ENCODE data around the gene IFFO2.
A peak's percentile ranks its signal among the peaks of the same experiment; 100 is the strongest.

Gene IFFO2

DNA sequence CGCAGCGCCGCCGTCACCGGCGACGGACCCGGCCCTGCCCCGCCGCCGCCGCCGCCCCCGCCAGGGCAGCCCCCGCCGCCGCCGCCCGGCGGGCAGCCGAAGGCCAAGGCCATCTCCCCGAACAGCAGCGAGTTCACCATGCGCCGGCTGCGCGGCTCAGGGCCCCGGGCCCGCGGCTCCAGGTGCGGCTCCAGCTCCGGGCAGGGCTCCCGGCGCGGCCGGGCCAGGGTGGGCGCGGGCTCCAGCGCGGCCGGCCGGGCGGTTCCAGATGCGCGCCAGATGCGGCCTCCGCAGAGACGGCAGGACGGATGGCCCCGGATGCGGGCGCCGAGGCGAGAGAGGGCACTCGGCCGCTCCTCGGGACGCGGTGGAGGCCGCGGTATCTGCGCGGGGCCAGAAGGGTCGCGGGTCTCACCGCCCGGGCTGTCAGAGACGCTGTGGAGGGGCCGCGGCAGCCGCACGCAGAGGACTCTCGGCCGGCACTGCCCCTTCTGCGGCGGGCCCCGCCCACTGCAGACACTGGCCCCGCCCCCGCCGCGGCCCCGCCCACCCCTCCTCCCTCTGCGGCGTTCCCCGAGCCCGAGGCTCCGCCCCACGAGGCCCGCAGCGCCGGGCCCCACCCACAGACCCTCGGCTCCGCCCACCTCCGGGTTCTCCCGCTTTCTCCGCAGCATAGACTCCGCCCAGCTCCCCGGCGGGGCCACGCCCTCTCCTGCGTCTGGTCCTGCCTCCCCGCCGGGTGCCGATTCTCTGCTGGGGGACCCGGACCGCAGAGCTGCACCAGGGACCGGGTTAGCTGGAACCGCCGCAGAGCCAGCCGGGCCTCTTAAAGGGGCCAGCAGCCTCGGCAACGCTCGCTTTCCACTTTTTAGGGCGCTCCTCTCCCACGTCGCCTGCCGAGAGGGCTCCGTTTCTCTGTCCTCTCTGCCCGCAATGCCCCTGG, at the start of gene IFFO2:
IFFO2 (minus strand) TSS at position 484 of the 943 bp plus-strand sequence; CDS start at position 140, 344 bp downstream.
- peaks cover 57% of the 10 kb centered on the region for H3K27me3 ChIP-seq (ENCODE audit: insufficient read depth, low read length)
- H3K9me3 ChIP-seq (ENCODE audit: insufficient read depth, low read depth, low read length) = no peaks in the 10 kb centered on the region
- H3K4me1 ChIP-seq (ENCODE audit: insufficient read depth, low read length) = no peaks in the 10 kb centered on the region
- H3K9ac ChIP-seq (ENCODE audit: low read depth, low read length) = peak within 1 kb of the TSS; percentile 63; the same call in 1 of the 2 replicates
- H3K4me3 ChIP-seq (ENCODE audit: low read length) = peak within 1 kb of the TSS; percentile 78; the same call in 1 of the 2 replicates
- no peak within 1 kb of the TSS for H3K27ac ChIP-seq (ENCODE audit: low read length)
- H3K36me3 ChIP-seq (ENCODE audit: insufficient read depth, low read depth, low read length) = no peaks in the 10 kb centered on the region

DNA sequence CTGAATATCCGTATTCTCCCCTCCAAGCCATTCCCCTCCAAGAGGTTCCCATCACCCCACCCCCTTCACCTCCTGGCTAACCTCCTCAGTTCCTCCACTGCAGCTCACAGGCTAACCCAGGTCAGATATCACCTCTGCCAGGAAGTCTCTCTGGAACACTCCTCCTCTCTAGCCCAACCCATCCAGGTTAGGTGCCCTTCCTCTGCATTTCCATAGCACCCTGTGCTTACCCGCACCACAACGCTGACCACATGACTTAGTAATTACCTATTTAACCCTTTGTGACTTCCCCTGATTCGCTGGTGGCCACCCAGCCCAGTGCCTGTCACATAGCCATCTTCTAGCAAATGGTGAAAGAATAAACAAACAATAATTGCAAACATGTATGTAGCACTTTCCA, 49.5 kb upstream of the IFFO2 start:
- Histone ChIP-seq H3K27ac (ENCODE audit: low read length) (no peak overlapping the region), H3K9me3 (ENCODE audit: insufficient read depth, low read depth, low read length) (peaks cover 5% of the 10 kb centered on the region; the same call in 1 of the 2 replicates), H3K4me1 (ENCODE audit: insufficient read depth, low read length) (peaks cover 5% of the 10 kb centered on the region; the same call in 1 of the 2 replicates), H3K36me3 (ENCODE audit: insufficient read depth, low read depth, low read length) (no peaks in the 10 kb centered on the region), H3K4me3 (ENCODE audit: low read length) (peak overlapping the region; percentile 33; the same call in 1 of the 2 replicates), H3K9ac (ENCODE audit: low read depth, low read length) (no peak overlapping the region), H3K27me3 (ENCODE audit: insufficient read depth, low read length) (no peaks in the 10 kb centered on the region)

DNA sequence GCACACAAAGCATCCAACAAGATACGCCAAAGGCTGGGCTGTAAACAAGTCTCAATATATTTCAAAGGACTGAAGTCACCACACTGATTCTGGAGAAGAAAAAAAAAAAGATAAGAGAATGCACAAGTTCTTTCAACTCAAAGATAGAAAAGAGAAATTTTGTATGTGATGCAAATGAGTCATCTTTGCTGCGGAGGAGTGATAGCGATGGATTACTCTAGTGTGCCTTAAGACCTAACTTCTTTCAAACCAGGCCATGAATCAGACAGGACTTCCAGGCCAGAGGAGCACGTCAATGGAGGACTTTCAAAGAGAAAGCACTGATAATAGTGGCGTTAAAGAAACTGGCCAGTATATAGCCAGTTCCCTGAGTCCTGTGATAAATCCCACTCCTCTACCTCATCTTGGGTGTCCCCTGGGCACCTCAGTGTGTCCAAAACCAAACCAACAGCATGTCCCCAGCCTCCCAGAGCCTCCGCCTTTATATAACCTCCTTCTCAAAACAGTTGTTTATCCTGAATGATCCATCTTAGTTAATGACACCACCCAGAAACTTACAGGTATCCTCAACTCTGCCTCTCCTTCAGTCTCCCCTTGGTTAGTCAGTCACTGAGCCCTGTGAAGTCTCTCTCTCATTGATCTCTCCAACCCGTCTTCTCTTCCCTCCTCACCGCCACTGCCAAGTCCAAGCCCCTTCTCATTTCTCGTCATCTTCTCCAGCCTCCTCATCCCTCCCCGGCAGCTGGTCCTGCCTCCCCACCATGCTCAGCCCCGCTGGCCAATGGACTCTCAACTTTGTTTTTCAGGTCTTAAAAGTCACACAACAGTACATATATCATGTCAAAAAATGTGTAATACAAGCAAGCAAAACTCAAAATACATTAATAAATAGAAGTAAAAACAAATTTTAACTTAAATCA, 47.2 kb upstream of the IFFO2 start:
- H3K4me1 ChIP-seq (ENCODE audit: insufficient read depth, low read length) = no peaks in the 10 kb centered on the region
- no peaks in the 10 kb centered on the region for H3K27me3 ChIP-seq (ENCODE audit: insufficient read depth, low read length)
- no peak overlapping the region for H3K27ac ChIP-seq (ENCODE audit: low read length)
- H3K36me3 ChIP-seq (ENCODE audit: insufficient read depth, low read depth, low read length) = no peaks in the 10 kb centered on the region
- H3K4me3 ChIP-seq (ENCODE audit: low read length) = no peak overlapping the region
- H3K9me3 ChIP-seq (ENCODE audit: insufficient read depth, low read depth, low read length) = peaks cover 8% of the 10 kb centered on the region; the same call in 1 of the 2 replicates
- no peak overlapping the region for H3K9ac ChIP-seq (ENCODE audit: low read depth, low read length)

DNA sequence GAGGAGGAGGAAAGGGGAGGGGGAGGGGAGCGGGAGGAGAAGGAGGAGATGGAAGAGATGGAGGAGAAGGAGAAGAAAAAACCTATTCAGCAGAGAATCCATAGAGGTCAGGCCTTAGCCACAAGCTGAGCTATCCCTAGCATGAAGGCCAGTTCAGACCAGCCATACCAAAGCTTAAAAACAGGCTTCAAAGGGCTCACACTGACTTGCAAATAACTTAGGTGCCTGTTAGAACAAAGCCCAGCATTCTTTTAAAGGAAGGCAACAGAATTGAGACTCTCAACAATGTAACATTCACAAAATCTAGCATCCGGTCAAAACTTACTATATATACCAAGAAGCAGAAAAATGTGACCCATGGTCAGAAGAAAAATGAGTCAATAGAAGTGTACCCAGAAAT, 43.6 kb upstream of the IFFO2 start:
- no peak overlapping the region for H3K4me3 ChIP-seq (ENCODE audit: low read length)
- no peaks in the 10 kb centered on the region for H3K36me3 ChIP-seq (ENCODE audit: insufficient read depth, low read depth, low read length)
- no peak overlapping the region for H3K9ac ChIP-seq (ENCODE audit: low read depth, low read length)
- H3K4me1 ChIP-seq (ENCODE audit: insufficient read depth, low read length) = no peaks in the 10 kb centered on the region
- H3K9me3 ChIP-seq (ENCODE audit: insufficient read depth, low read depth, low read length) = peaks cover 8% of the 10 kb centered on the region; the same call in 1 of the 2 replicates
- no peaks in the 10 kb centered on the region for H3K27me3 ChIP-seq (ENCODE audit: insufficient read depth, low read length)
- no peak overlapping the region for H3K27ac ChIP-seq (ENCODE audit: low read length)

DNA sequence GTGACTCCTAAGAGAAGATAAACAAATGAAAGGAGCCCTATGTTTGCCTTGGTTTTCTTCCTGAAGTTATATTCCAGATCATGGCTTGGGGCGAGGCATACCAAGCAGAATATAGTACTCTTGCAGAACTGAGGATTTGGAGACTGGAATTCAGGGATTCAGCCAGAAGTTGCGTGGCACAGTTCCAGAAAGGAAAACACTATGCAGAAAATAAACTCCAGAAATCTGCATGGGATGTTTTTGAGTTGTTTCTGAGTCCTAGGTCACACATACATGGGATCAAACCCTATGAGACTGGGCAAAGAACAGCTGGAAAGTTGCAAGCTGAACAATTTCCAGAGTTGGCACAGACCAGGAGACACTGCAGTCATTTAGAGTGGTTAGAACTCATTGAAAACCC, 42.9 kb upstream of the IFFO2 start:
- H3K4me1 ChIP-seq (ENCODE audit: insufficient read depth, low read length) = no peaks in the 10 kb centered on the region
- H3K9ac ChIP-seq (ENCODE audit: low read depth, low read length) = no peak overlapping the region
- no peaks in the 10 kb centered on the region for H3K36me3 ChIP-seq (ENCODE audit: insufficient read depth, low read depth, low read length)
- H3K9me3 ChIP-seq (ENCODE audit: insufficient read depth, low read depth, low read length) = peaks cover 8% of the 10 kb centered on the region; the same call in 1 of the 2 replicates
- no peak overlapping the region for H3K4me3 ChIP-seq (ENCODE audit: low read length)
- no peaks in the 10 kb centered on the region for H3K27me3 ChIP-seq (ENCODE audit: insufficient read depth, low read length)
- H3K27ac ChIP-seq (ENCODE audit: low read length) = no peak overlapping the region

DNA sequence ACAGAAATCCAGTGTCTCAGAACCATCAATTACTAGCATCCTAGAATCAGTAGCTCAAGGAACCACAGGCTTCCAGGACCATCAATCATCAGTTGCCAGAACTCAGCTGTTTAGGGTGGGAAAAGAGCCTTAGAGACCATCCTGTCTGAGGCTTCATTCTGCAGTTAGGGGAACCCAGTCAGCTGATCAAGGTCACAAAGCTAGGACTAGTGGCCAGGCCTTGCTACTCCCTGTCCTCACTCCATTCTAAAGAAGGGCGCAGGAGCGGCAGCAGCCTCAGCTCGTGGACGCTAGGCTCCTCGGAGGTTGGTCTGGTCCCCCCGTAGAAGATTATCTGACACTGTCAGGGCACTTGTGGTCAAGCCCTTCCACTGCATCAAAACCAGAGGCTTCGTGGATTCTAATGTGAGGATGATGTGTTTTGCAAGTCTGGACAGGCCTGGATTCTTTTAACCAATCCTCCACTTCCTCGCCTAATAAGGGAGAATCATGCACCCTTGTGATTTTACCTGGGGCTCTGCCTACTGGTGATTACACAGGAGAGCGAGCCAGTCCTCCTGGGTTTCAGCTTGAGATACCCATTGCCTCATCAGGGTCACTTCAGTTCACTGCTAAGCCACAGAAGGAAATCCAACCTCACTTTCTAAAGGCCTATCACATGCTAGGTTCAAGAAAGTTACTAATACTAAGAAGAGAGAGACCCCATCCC, 41.7 kb upstream of the IFFO2 start:
- Histone ChIP-seq H3K9ac (ENCODE audit: low read depth, low read length) (no peak overlapping the region), H3K36me3 (ENCODE audit: insufficient read depth, low read depth, low read length) (no peaks in the 10 kb centered on the region), H3K4me3 (ENCODE audit: low read length) (no peak overlapping the region), H3K27ac (ENCODE audit: low read length) (no peak overlapping the region), H3K4me1 (ENCODE audit: insufficient read depth, low read length) (no peaks in the 10 kb centered on the region), H3K27me3 (ENCODE audit: insufficient read depth, low read length) (no peaks in the 10 kb centered on the region), H3K9me3 (ENCODE audit: insufficient read depth, low read depth, low read length) (peaks cover 8% of the 10 kb centered on the region; the same call in 1 of the 2 replicates)

DNA sequence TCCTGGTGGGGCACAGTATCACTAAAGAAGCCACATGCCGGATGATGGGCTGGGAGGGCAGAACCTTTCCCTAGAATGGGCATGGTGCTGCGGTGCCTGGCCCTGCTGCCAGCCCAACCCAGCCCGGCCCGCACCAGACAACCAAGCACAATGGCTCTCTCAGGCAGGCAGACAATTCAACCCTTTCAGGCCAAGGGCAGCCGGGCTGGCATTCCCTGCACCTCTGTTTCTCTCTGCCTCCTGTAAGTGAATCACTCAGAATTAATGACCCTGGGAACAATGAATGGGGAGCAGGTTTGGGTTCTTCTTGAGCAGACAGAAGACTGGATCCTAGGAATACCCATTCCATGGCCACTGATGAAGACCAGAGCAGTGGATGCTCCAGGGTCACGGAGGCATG, 41.0 kb upstream of the IFFO2 start:
- no peak overlapping the region for H3K4me3 ChIP-seq (ENCODE audit: low read length)
- no peaks in the 10 kb centered on the region for H3K27me3 ChIP-seq (ENCODE audit: insufficient read depth, low read length)
- no peaks in the 10 kb centered on the region for H3K4me1 ChIP-seq (ENCODE audit: insufficient read depth, low read length)
- no peak overlapping the region for H3K27ac ChIP-seq (ENCODE audit: low read length)
- H3K9me3 ChIP-seq (ENCODE audit: insufficient read depth, low read depth, low read length) = peaks cover 8% of the 10 kb centered on the region; the same call in 1 of the 2 replicates
- no peaks in the 10 kb centered on the region for H3K36me3 ChIP-seq (ENCODE audit: insufficient read depth, low read depth, low read length)
- H3K9ac ChIP-seq (ENCODE audit: low read depth, low read length) = no peak overlapping the region

DNA sequence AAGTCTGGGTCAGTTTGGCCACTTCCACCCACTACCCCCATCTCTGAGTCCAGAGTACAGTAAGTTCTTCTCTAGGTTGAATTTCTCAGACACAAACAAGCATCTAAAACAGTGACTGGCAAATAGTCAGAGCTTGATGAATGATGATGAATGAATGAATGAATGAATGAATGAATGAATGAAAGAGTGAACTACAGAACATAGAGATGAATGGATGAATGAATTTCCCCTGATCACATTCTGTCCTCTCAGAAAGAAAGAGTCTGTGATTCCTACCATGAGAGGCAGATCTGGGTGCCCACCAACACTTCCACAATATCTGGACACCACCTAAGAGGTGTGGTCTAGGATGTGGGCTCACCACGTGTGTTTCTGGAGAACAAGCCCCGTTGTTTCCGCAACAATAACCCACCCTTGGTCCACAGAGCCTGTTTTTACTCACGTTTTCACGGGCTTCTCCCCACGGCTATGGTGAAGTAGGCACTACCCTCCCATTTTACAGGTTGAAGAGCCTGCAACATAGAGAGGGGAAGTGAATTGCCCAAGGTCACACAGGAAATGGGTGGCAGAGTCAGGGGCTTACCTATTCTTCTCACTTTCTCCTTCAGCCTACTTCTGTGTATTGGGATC, 40.2 kb upstream of the IFFO2 start:
- H3K9me3 ChIP-seq (ENCODE audit: insufficient read depth, low read depth, low read length) = peaks cover 5% of the 10 kb centered on the region; the same call in 1 of the 2 replicates
- H3K27me3 ChIP-seq (ENCODE audit: insufficient read depth, low read length) = no peaks in the 10 kb centered on the region
- no peaks in the 10 kb centered on the region for H3K4me1 ChIP-seq (ENCODE audit: insufficient read depth, low read length)
- H3K27ac ChIP-seq (ENCODE audit: low read length) = no peak overlapping the region
- H3K4me3 ChIP-seq (ENCODE audit: low read length) = no peak overlapping the region
- H3K9ac ChIP-seq (ENCODE audit: low read depth, low read length) = no peak overlapping the region
- no peaks in the 10 kb centered on the region for H3K36me3 ChIP-seq (ENCODE audit: insufficient read depth, low read depth, low read length)

DNA sequence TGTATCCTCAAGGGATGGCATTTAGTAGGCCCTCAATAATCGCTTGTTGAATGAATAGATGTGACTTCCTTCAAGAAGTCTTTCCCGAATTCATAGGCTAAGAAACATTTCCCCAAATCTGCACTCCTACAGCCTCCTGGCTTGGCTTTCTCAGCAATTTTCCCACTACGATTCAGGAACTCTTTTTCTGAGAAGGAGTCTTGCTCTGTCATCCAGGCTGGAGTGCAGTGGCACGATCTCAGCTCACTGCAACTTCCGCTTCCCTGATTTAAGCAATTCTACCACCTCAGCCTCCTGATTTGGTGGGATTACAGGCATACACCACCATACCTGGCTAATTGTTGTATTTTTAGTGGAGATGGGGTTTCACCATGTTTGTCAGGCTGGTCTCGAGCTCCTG, 37.9 kb upstream of the IFFO2 start:
- Histone ChIP-seq H3K36me3 (ENCODE audit: insufficient read depth, low read depth, low read length) (no peaks in the 10 kb centered on the region), H3K4me3 (ENCODE audit: low read length) (no peak overlapping the region), H3K27me3 (ENCODE audit: insufficient read depth, low read length) (no peaks in the 10 kb centered on the region), H3K4me1 (ENCODE audit: insufficient read depth, low read length) (no peaks in the 10 kb centered on the region), H3K9ac (ENCODE audit: low read depth, low read length) (no peak overlapping the region), H3K27ac (ENCODE audit: low read length) (no peak overlapping the region), H3K9me3 (ENCODE audit: insufficient read depth, low read depth, low read length) (no peaks in the 10 kb centered on the region)

DNA sequence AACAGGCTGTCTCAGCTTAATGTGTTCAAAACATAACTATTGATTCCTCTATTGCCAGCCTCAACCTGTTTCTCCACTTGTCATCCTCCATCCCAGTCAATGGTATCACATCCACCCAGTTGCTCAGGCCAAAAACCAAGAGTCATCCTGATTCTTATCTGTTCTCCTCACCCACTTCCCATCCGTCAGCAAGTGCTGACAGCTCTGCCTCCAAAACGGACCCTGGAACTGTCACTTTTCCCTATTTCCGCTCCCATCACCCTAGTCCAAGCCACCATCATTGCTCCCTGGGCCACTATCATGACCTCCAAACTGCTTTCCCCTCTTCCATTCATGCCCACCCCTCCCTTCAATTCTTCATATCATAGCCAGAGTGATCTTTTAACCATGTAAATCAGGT, 36.2 kb upstream of the IFFO2 start:
- Histone ChIP-seq H3K9me3 (ENCODE audit: insufficient read depth, low read depth, low read length) (no peaks in the 10 kb centered on the region), H3K4me3 (ENCODE audit: low read length) (no peak overlapping the region), H3K27ac (ENCODE audit: low read length) (no peak overlapping the region), H3K36me3 (ENCODE audit: insufficient read depth, low read depth, low read length) (no peaks in the 10 kb centered on the region), H3K9ac (ENCODE audit: low read depth, low read length) (no peak overlapping the region), H3K27me3 (ENCODE audit: insufficient read depth, low read length) (no peaks in the 10 kb centered on the region), H3K4me1 (ENCODE audit: insufficient read depth, low read length) (no peaks in the 10 kb centered on the region)

DNA sequence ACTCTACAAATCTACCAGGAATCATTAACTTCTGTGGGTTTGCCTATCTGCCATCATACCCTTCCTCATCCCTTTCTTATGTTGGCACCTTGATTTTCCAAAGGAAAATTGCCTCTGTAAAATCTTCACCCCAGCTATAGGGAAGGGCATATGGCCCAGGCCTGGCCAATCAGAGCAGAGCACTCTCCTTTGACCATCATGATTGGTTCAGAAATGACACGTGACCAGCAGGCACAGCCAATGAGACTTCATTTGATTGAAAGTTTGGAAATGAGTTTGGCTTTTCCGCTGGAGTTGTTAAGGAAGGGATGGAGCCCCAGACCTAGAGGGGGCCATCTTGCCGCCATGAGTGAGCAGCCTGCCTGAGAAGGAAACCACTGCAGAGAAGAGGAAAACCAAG, 35.1 kb upstream of the IFFO2 start:
- Histone ChIP-seq H3K27me3 (ENCODE audit: insufficient read depth, low read length) (no peaks in the 10 kb centered on the region), H3K9me3 (ENCODE audit: insufficient read depth, low read depth, low read length) (no peaks in the 10 kb centered on the region), H3K36me3 (ENCODE audit: insufficient read depth, low read depth, low read length) (no peaks in the 10 kb centered on the region)

More for the DNA sequence above, 35.1 kb upstream of the IFFO2 start:
- Histone ChIP-seq H3K4me1 (ENCODE audit: insufficient read depth, low read length) (no peaks in the 10 kb centered on the region), H3K9ac (ENCODE audit: low read depth, low read length) (no peak overlapping the region), H3K27ac (ENCODE audit: low read length) (no peak overlapping the region), H3K4me3 (ENCODE audit: low read length) (no peak overlapping the region)

Measured in iPS-20b (cell line).